Spinal cord (tissue), 10 donors: Measurements from ENCODE around the gene ZNF865. TPM values are rescaled to one million over a fixed set of nuclear protein-coding genes. Genes with fewer than 3 reads are reported as not detected.

ENCODE experiments used
- DNase-seq, 6 donors: peaks; one replicate each; pipeline versions ENCODE4 v3.0.0 to v3.0.0-alpha.2; 2013 to 2015; ENCODE audit warnings: low spot score in 6 of 6, low read depth in 4 of 6
- H3K27ac ChIP-seq: one replicate; pipeline ENCODE4 v1.5.1; 2013; ENCODE audit warnings: low read depth, low read length, control low read depth
- H3K27me3 ChIP-seq: one replicate; pipeline ENCODE4 v1.6.1; 2013; ENCODE audit warnings: low read length; ENCODE audit not compliant: control insufficient read depth, insufficient read depth
- H3K36me3 ChIP-seq: one replicate; pipeline ENCODE4 v1.6.1; 2013; ENCODE audit warnings: low read length; ENCODE audit not compliant: control insufficient read depth, insufficient read depth
- H3K4me1 ChIP-seq: one replicate; pipeline ENCODE4 v1.6.1; 2013; ENCODE audit warnings: low read length; ENCODE audit not compliant: control insufficient read depth, insufficient read depth
- H3K4me3 ChIP-seq: one replicate; pipeline ENCODE4 v1.5.1; 2013; ENCODE audit warnings: low read depth, low read length, control low read depth
- H3K9me3 ChIP-seq: one replicate; pipeline ENCODE4 v1.6.1; 2013; ENCODE audit warnings: low read length; ENCODE audit not compliant: control insufficient read depth, insufficient read depth
- WGBS: methylation state at CpG from one replicate; pipeline ENCODE4 v1.1.5; 2013; ENCODE audit warnings: missing lambda C conversion rate; ENCODE audit not compliant: insufficient coverage; 5-methylcytosine and 5-hydroxymethylcytosine counted together
- polyA plus RNA-seq, 2 donors: library from polyadenylated mRNA; unstranded; fragments of 120-200 nt; gene quantifications; one replicate each; pipeline ENCODE4 v1.2.1, GENCODE V29; 2013; ENCODE audit not compliant: insufficient read length in 2 of 2
- total RNA-seq, 2 donors: library from RNA; depleted of rRNA in 1 of 2; stranded (reverse); fragments of 120-200 nt in 1 of 2; fragments of >200 nt in 1 of 2; gene quantifications; one replicate each; pipeline versions ENCODE4 v1.2.3 to v1.2.4, GENCODE V29; 2013 to 2014
- donor health status: healthy.

The ZNF865 gene
- total and polyA plus RNA-seq, 4 donors: 1.4 to 15.4 (median 8.5) TPM

- Histone ChIP-seq H3K27me3 (no peaks in the 10 kb centered on the region), H3K9me3 (no peaks in the 10 kb centered on the region), H3K36me3 (peaks cover 94% of the 10 kb centered on the region), H3K27ac (no peak overlapping the region), H3K4me1 (peaks cover 9% of the 10 kb centered on the region), H3K4me3 (no peak overlapping the region)
- DNase-seq: no peak
- WGBS: 90% methylated on average over 20 of the region's 20 CpGs
Measured at GRCh38 chr19:55663846-55664536, 58.5 kb downstream of the ZNF865 start.

- DNase-seq: no peak
- H3K4me1 ChIP-seq: peaks cover 2% of the 10 kb centered on the region
- WGBS: 90% methylated on average over 12 of the region's 12 CpGs
Measured at GRCh38 chr19:55666343-55667005, 61.0 kb downstream of the ZNF865 start.

More at GRCh38 chr19:55666343-55667005, 61.0 kb downstream of the ZNF865 start:
- Histone ChIP-seq H3K9me3 (no peaks in the 10 kb centered on the region), H3K4me3 (no peak overlapping the region), H3K27me3 (no peaks in the 10 kb centered on the region), H3K36me3 (peaks cover 94% of the 10 kb centered on the region), H3K27ac (no peak overlapping the region)

Other genes with a start within 250 kb of the ZNF865 start
- not detected for gene GARIN5B, start 242.4 kb upstream of the ZNF865 start, total RNA-seq
- gene GARIN5B, start 242.4 kb upstream of the ZNF865 start, polyA plus RNA-seq: under 1 TPM; 0.14 to 0.43 TPM
- under 1 TPM; 0.20 to 0.22 TPM for gene IL11, start 235.2 kb upstream of the ZNF865 start, total RNA-seq
- 1 to 10 TPM; 1.5 to 1.9 TPM for gene IL11, start 235.2 kb upstream of the ZNF865 start, polyA plus RNA-seq
- gene TMEM190, start 228.8 kb upstream of the ZNF865 start, total RNA-seq: 1 to 10 TPM in 1 of 2 donors, under 1 TPM in 1; 0.40 to 2.2 TPM
- gene TMEM190, start 228.8 kb upstream of the ZNF865 start, polyA plus RNA-seq: 1 to 10 TPM in 1 of 2 donors, under 1 TPM in 1; 0.65 to 5.0 TPM
- under 1 TPM in 1 of 2 donors, not detected in 1; 0.55 TPM for gene TMEM238, start 221.4 kb upstream of the ZNF865 start, total RNA-seq
- under 1 TPM; 0.69 to 0.86 TPM for gene TMEM238, start 221.4 kb upstream of the ZNF865 start, polyA plus RNA-seq
- gene RPL28, start 219.7 kb upstream of the ZNF865 start, total RNA-seq: 100 to 1,000 TPM; 135 to 417 TPM
- gene RPL28, start 219.7 kb upstream of the ZNF865 start, polyA plus RNA-seq: 1,000 to 10,000 TPM; 1,153 to 1,205 TPM
- 10 to 100 TPM; 14.6 to 55.8 TPM for gene UBE2S, start 197.9 kb upstream of the ZNF865 start, total RNA-seq
- 100 to 1,000 TPM; 104 to 124 TPM for gene UBE2S, start 197.9 kb upstream of the ZNF865 start, polyA plus RNA-seq
- gene SHISA7, start 162.3 kb upstream of the ZNF865 start, total RNA-seq: 1 to 10 TPM; 4.0 to 5.2 TPM
- 10 to 100 TPM; 29.1 to 35.6 TPM for gene SHISA7, start 162.3 kb upstream of the ZNF865 start, polyA plus RNA-seq
- gene ISOC2, start 144.0 kb upstream of the ZNF865 start, total RNA-seq: 10 to 100 TPM; 30.3 to 59.3 TPM
- gene ISOC2, start 144.0 kb upstream of the ZNF865 start, polyA plus RNA-seq: 10 to 100 TPM; 60.2 to 65.1 TPM
- not detected for gene C19orf85, start 140.9 kb upstream of the ZNF865 start, total RNA-seq
- gene C19orf85, start 140.9 kb upstream of the ZNF865 start, polyA plus RNA-seq: not detected
- 1 to 10 TPM; 1.5 to 1.7 TPM for gene ZNF628, start 129.0 kb upstream of the ZNF865 start, total RNA-seq
- gene ZNF628, start 129.0 kb upstream of the ZNF865 start, polyA plus RNA-seq: 1 to 10 TPM; 5.7 to 6.6 TPM
- gene NAT14, start 120.5 kb upstream of the ZNF865 start, total RNA-seq: 10 to 100 TPM; 16.2 to 45.6 TPM
- 10 to 100 TPM; 93.2 to 94.0 TPM for gene NAT14, start 120.5 kb upstream of the ZNF865 start, polyA plus RNA-seq
- 1 to 10 TPM; 3.5 to 6.0 TPM for gene SSC5D, start 117.2 kb upstream of the ZNF865 start, total RNA-seq
- gene SSC5D, start 117.2 kb upstream of the ZNF865 start, polyA plus RNA-seq: 1 to 10 TPM; 2.3 to 4.7 TPM
- under 1 TPM in 1 of 2 donors, not detected in 1; 0.44 TPM for gene SBK2, start 68.5 kb upstream of the ZNF865 start, total RNA-seq
- gene SBK2, start 68.5 kb upstream of the ZNF865 start, polyA plus RNA-seq: under 1 TPM in 1 of 2 donors, not detected in 1; 0.15 TPM
- under 1 TPM in 1 of 2 donors, not detected in 1; 0.11 TPM for gene SBK3, start 60.1 kb upstream of the ZNF865 start, total RNA-seq
- gene SBK3, start 60.1 kb upstream of the ZNF865 start, polyA plus RNA-seq: under 1 TPM in 1 of 2 donors, not detected in 1; 0.17 TPM
- gene ZNF579, start 24.8 kb upstream of the ZNF865 start, total RNA-seq: 1 to 10 TPM; 2.1 to 9.9 TPM
- gene ZNF579, start 24.8 kb upstream of the ZNF865 start, polyA plus RNA-seq: 10 to 100 TPM; 24.9 to 25.3 TPM
- gene FIZ1, start 6.1 kb upstream of the ZNF865 start, total RNA-seq: 1 to 10 TPM; 2.3 to 7.5 TPM
- 10 to 100 TPM; 23.4 to 26.5 TPM for gene FIZ1, start 6.1 kb upstream of the ZNF865 start, polyA plus RNA-seq
- 1 to 10 TPM; 5.1 to 9.6 TPM for gene ZNF524, start 5.4 kb upstream of the ZNF865 start, total RNA-seq
- 10 to 100 TPM; 11.2 to 13.6 TPM for gene ZNF524, start 5.4 kb upstream of the ZNF865 start, polyA plus RNA-seq
- 1 to 10 TPM; 2.9 to 6.3 TPM for gene ZNF784, start 18.9 kb downstream of the ZNF865 start, total RNA-seq
- 10 to 100 TPM in 1 of 2 donors, 1 to 10 TPM in 1; 9.9 to 12.8 TPM for gene ZNF784, start 18.9 kb downstream of the ZNF865 start, polyA plus RNA-seq
- gene ZNF580, start 35.4 kb downstream of the ZNF865 start, total RNA-seq: 10 to 100 TPM in 1 of 2 donors, 1 to 10 TPM in 1; 3.5 to 15.6 TPM
- 10 to 100 TPM; 61.7 to 71.7 TPM for gene ZNF580, start 35.4 kb downstream of the ZNF865 start, polyA plus RNA-seq
- gene ZNF581, start 38.0 kb downstream of the ZNF865 start, total RNA-seq: 10 to 100 TPM in 1 of 2 donors, 1 to 10 TPM in 1; 6.6 to 10.5 TPM
- gene ZNF581, start 38.0 kb downstream of the ZNF865 start, polyA plus RNA-seq: 10 to 100 TPM; 19.0 to 20.5 TPM
- gene CCDC106, start 42.6 kb downstream of the ZNF865 start, total RNA-seq: 10 to 100 TPM; 13.4 to 14.1 TPM
- gene CCDC106, start 42.6 kb downstream of the ZNF865 start, polyA plus RNA-seq: 10 to 100 TPM; 56.9 to 57.6 TPM
- 100 to 1,000 TPM in 1 of 2 donors, 10 to 100 TPM in 1; 60.7 to 119 TPM for gene U2AF2, start 49.4 kb downstream of the ZNF865 start, total RNA-seq
- gene U2AF2, start 49.4 kb downstream of the ZNF865 start, polyA plus RNA-seq: 100 to 1,000 TPM; 203 to 207 TPM
- gene EPN1, start 69.6 kb downstream of the ZNF865 start, total RNA-seq: 10 to 100 TPM; 31.3 to 33.4 TPM
- 100 to 1,000 TPM; 188 to 192 TPM for gene EPN1, start 69.6 kb downstream of the ZNF865 start, polyA plus RNA-seq
- not detected for gene NLRP9, start 132.8 kb downstream of the ZNF865 start, total RNA-seq
- under 1 TPM in 1 of 2 donors, not detected in 1; 0.08 TPM for gene NLRP9, start 132.8 kb downstream of the ZNF865 start, polyA plus RNA-seq
- not detected for gene RFPL4A, start 153.4 kb downstream of the ZNF865 start, total RNA-seq
- gene RFPL4A, start 153.4 kb downstream of the ZNF865 start, polyA plus RNA-seq: not detected
- gene RFPL4AL1, start 163.5 kb downstream of the ZNF865 start, total RNA-seq: not detected
- not detected for gene RFPL4AL1, start 163.5 kb downstream of the ZNF865 start, polyA plus RNA-seq
- gene NLRP11, start 226.4 kb downstream of the ZNF865 start, total RNA-seq: not detected
- under 1 TPM in 1 of 2 donors, not detected in 1; 0.15 TPM for gene NLRP11, start 226.4 kb downstream of the ZNF865 start, polyA plus RNA-seq
- not detected for gene NLRP4, start 230.9 kb downstream of the ZNF865 start, total RNA-seq
- gene NLRP4, start 230.9 kb downstream of the ZNF865 start, polyA plus RNA-seq: not detected